Hematopoietic multipotent progenitor cell treated with erythropoietin and hydrocortisone succinate and interleukin-3 and kit ligand, for 6 days (in vitro differentiated cells): Measurements from ENCODE around the gene SP140L.
A peak's percentile ranks its signal among the peaks of the same experiment; 100 is the strongest.
"Not testable (repeated sequence)": the region's sequence is repeated elsewhere in the genome, so short reads cannot be mapped to it uniquely, and the experiment has no call there.

Experiments
- DNase-seq: peaks from one replicate; pipeline ENCODE4 v3.0.0-alpha.2; 2015

Gene SP140L

DNA sequence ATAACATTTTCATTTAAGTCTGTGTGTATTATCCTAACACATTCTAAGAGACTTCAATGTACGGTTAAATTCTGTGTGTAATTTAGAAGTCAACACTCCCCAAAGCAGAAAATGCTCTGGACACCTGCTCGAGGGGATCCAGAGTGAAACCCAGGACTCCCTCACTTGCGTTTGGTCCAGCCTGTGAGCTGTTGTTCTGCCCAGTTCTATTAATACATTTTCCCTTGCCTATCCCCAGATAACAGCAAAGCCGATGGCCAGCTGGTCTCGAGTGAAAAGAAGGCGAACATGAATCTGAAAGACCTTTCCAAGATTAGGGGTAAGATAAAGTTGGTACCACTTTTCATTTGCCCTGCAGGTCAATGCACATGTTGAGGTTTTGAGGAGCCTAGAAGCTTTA, 58.0 kb downstream of the SP140L start:
- DNase-seq: no peak

DNA sequence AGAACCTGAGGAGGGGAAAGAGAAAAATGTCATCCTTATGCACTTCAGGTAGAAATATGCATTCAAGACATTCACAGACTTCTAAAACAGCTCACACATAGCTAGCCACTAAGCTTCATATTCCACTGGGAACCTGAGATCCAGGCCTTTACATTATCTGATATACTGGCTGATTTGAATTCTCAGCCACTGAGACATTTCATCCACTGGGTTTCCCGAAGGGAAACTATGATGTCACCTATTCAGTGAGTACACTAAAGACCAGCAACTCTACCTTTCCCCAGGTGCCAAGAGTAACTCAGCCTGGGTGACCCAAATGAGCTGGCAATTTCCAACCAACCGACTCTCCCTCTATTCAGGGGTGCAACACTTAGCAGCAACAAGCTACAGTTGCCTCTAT, 67.3 kb downstream of the SP140L start:
- no peak for DNase-seq

DNA sequence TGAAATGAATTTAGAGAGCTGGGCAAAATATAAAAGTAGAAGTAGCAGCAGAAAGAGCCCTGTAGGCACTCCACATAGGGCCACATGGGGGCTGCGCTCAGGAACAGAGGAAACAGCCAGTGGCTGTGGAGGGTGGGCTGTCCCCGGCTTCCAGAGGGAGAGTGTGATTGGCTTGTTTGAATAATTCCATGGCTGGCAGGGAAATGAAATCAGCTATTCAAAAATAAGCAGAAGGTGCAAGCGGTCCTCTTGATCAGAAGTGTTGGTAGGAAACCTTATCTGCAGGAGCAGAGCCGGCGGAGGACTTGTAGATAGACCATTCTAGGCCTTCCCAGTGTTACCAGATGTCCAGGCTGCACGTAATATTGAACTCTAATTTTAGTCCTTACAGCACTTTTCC, 71.7 kb downstream of the SP140L start:
- peak; percentile 78 for DNase-seq

- DNase-seq: no peak
Observed at GRCh38 chr2:230400041-230400440, 73.0 kb downstream of the SP140L start.

DNA sequence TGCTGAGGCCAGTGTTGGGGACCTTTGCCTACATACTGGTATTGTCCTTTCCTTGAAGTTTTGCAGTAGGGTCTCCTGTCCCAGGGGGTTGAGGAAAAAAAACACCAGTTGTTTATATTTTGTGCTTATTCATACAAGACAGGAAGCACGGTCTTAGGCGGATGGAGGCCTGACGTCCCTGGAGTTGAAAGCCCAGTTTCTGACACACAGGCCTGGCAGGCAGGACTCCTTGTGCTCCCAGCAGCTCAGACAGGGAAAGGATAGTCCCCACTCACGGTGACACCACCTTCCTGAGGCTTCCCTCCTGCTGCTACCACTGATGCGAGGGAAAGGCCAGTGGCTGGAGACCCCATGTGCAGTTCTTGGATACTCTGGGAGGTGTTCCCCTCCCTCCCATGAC, 73.5 kb downstream of the SP140L start:
- DNase-seq: no peak

DNA sequence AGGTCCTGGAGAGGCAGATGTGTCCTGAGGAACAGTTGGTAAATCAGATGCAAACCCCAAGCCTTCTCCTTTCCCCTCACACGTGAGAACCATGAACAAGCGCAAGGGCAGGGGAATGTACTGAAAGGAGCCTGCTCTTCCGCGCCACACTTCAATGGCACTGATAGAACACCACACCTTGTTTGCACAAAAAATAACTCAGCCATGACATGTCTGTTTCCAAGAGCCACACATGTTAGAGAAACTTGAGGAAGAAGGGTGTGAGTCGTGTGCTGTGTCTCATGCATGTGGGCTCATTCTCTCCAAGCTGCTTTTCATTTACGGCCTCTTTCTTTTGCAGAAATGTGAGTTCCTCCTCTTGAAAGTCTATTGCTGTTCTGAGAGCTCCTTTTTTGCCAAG, 74.0 kb downstream of the SP140L start:
- not testable (repeated sequence) for DNase-seq

GRCh38 chr2:230403746-230404145, 76.8 kb downstream of the SP140L start:
- no peak for DNase-seq

DNA sequence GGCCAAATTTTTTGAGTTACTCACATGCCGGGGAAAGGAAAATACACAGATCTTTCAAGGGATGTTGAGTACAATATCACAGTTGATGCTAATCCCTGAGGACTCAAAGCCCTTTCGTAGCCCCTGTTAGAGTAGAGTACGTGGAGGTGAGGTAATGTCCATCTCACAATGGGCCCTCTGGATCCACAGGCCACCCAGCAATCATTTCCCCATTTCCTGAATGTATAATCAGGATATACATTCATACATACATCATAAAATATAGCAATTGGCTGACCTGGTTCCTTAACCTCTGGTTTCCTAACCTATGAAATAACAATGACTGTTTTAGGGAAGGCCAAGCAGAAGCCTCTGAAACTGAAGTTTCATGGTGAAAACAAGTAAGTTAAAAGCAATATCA, 78.8 kb downstream of the SP140L start:
- no peak for DNase-seq

DNA sequence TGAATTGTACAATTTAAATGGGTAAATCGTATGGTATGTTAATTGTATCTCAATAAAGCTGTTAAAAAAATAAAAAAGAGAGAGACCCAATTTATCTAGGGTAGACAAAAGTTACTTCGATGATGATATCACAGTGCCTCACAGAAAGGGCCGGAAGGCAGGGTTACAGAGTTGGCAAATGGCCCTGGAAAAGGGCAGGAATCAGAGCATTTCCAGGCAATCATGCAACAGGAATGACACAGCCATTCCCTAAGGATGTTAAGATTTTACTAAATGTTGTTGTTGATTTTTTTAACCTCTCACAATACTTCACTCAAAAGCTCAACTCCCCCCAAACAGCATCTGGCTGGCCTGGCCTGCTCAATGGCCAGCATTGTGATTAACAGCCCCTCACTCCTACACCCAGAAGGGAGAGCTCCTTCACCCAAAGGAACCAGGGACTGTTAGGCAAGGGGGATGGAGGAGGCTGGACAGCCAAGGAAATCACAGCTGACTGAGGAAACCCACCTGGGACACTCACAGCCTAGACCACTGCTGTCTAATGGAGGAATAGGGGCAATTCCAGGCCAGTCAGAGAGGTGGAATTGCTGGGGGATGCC, 81.3 kb downstream of the SP140L start:
- DNase-seq: no peak

DNA sequence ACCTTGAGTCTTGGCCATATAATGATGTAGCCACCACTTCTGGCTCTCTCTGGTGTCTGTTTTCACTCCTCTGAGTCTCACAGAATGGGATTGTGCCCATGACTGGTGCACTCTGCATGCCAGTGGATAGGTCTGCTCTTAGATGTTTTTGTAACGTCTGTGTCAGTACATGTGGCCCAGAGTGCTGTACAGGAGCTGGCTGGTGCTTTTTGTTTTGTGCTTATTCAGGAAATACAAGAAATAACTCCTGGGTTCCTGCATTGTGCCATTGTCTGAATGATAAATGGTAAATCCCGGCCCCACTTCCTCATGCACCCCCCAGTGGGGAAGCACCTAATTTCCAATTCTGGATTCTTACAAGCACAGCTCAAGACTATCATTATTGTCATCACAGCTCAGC, 82.3 kb downstream of the SP140L start:
- not testable (repeated sequence) for DNase-seq

DNA sequence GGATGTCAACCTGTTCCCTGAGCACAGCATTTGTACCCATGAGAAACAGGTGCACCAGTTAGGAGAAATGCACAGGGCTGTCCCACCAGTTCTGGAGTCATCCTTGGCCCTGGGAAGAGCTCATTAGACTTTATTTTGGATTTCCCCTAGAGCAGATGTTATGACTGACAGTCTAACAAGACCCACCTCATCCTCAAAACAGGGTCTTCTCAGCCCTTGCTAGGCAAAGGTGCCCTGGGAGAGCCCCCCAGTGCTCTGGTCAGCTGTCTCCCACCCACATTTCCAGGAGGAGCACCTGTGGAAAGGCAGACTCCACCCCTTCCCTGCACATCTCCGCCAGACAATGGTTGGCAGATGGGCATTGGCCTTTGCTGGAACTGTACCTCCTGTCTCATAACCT, 83.3 kb downstream of the SP140L start:
- no peak for DNase-seq

DNA sequence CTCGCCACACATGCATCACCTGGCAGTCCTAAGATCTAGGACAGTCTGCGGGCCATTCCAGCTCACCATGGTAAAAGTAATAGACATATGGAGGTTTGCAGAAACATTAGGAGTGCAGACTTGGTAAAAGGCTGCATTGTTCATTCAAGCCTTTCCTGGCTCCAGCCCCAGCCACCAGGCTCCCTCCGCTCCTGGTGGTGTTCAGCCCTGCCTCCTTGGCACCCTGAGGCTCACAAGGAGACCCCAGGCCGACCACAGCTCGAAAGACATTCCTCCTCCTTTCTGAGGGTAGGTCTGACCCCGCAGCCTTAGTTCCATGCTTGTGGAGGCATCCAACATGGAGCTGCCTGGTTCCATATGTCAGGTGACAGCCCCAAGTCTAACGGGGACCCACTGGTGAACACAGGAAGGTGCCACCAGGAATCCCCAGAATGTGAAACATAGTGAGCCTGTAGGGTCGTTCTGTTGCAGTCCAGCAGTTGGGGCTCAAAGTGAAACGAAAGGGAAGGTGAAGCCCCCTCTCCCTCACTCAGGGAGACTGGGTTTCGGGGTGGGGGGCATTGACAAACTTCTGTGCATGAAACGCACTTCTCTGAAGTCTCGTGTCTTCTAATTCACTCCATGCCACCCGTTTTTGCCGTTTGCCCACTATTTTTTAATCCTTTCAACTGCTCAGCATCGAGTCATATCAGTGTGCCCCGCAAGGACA, 84.0 kb downstream of the SP140L start:
- DNase-seq: peak; percentile 44

- DNase-seq: peak; percentile 86
Observed at GRCh38 chr2:230411570-230412370, 84.8 kb downstream of the SP140L start.

DNA sequence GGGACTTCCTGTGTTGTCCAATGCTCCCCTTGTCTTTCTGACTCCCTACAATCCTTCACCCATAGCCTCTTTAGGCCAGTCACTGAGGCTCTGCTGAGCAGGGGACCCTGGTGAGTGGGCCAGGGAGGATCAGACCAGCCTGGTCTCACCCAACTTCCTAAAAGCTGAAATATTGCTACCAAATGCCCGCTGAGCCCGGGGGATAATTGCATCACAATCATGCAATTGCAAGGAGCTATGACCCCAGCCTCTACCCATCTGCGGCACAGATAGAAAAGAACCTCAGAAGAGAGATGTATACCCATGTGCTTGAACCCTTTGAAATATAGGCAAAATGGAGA, 85.3 kb downstream of the SP140L start:
- peak; percentile 24 for DNase-seq

GRCh38 chr2:230412846-230413245, 85.9 kb downstream of the SP140L start:
- no peak for DNase-seq

DNA sequence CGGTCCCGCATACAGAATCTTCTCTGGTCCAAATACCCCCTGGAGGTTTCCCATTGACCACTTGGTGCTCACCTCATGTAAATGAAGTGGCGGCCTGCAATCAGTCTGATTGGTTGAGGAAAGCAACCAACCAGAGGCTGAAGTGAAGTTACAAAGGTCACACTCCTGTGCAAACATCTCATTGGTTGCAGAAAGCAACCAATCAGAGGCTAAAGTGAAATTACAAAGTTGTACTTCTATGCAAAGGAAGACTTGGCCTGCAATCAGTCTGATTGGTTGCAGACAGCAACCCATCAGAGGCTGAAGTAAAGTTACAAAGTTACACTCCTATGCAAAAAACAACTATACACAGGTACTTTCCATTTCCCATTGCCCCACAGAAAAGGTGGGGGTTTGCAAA, 86.5 kb downstream of the SP140L start:
- DNase-seq: peak; percentile 27

DNA sequence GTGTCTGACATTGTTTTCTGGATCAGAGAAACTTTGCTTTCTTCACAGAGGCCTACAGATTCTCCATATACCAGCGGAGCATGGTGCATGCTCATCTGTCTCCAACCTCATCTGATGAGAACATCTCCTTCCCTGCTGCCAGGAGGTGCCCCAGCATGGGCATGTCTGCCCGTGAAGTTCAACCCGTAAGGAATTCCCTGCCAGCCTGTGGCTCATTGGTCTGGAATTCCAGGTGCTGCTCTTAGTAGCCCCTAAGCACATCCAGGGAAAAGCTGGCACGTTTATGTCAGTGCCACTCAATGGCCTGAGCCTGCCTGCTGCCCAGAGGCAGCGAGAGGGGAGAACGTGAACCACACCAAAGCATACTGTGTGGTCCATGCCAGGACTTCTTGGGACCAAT, 87.3 kb downstream of the SP140L start:
- no peak for DNase-seq

GRCh38 chr2:230416061-230416721, 89.2 kb downstream of the SP140L start, which contains the start of gene SP100:
Gene SP100, plus strand, starts transcription at chr2:230416201. Its CDS starts 96 bp downstream, at chr2:230416297.
- DNase-seq: peak; percentile 94

- no peak for DNase-seq
Observed at GRCh38 chr2:230417436-230417835, 90.4 kb downstream of the SP140L start.

- DNase-seq: no peak
Observed at GRCh38 chr2:230418341-230419016, 91.5 kb downstream of the SP140L start.

DNA sequence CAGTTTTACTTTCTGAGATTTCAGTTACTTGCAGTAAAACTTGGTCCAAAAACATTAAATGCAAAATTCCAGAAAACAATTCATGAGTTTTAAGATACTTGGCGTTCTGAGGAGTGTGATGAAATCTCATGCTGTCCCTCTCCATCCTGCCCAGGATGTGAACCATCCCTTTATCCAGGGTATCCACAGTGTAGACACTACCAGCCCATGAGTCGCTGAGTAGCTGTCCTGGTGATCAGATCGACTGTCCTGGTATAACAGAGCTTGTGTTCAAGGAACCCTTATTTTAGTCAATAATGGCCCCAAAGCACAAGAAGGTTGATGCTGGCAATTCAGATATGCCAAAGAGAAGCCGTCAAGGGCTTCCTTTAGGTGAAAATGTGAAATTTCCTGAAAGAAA, 92.2 kb downstream of the SP140L start:
- no peak for DNase-seq

DNA sequence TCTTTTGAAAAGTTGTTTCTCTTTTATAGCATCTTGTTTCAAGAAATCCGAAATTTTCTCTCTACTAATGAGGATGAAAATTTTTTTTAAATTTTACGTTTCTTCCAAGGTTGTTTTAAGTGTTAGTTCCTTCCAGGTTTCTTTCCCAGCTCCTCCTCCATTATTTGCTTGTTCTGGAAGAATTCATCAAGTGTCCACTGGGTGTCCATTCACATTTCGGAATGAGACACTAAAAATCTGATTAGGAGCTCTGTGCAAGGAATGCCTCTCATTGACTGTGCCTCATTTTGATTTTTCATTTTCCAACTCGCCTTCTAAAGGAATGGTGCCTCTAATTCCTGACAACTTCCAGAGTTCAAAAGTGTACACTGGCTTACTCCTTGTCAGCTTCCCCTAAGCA, 95.2 kb downstream of the SP140L start:
- no peak for DNase-seq
